Kidney (tissue), 14 donors: Measurements from ENCODE around the gene ATP6V0E1. TPM values are rescaled to one million over a fixed set of nuclear protein-coding genes. Genes with fewer than 3 reads are reported as not detected.
A peak's percentile ranks its signal among the peaks of the same experiment; 100 is the strongest.

Source experiments
- DNase-seq, 5 donors: peaks; one replicate each; pipeline ENCODE4 v3.0.0-alpha.2; 2013 to 2020
- FAIRE-seq: peaks from 2 replicates; lab custom pipeline; 2012; peaks lifted over from hg19 to GRCh38; lab: Jason Lieb, UNC
- H3K27ac ChIP-seq, 2 donors: one replicate each; pipeline ENCODE4 v1.7.0; 2013; ENCODE audit warnings: low read depth in 2 of 2, low read length in 2 of 2, inconsistent platforms in 1 of 2
- H3K27me3 ChIP-seq: one replicate; pipeline ENCODE4 v1.7.1; 2013; ENCODE audit warnings: low read length, inconsistent platforms; ENCODE audit not compliant: control insufficient read depth, insufficient read depth
- H3K36me3 ChIP-seq, 3 donors: one replicate each; pipeline versions ENCODE4 v1.7.0 to v1.7.1; 2013; ENCODE audit warnings: low read length in 3 of 3, control low read depth in 1 of 3, inconsistent platforms in 1 of 3; ENCODE audit not compliant: insufficient read depth in 3 of 3, control insufficient read depth in 2 of 3
- H3K4me1 ChIP-seq, 3 donors: one replicate each; pipeline versions ENCODE4 v1.7.0 to v1.7.1; 2013; ENCODE audit warnings: low read length in 3 of 3, inconsistent platforms in 1 of 3, low read depth in 1 of 3; ENCODE audit not compliant: control insufficient read depth in 2 of 3, insufficient read depth in 2 of 3
- H3K4me3 ChIP-seq, 3 donors: one replicate each; pipeline versions ENCODE4 v1.7.0 to v1.8.1; 2013; ENCODE audit warnings: low read length in 3 of 3, control low read depth in 1 of 3, inconsistent platforms in 1 of 3
- H3K9ac ChIP-seq, 3 donors: one replicate each; pipeline versions ENCODE4 v1.7.0 to v1.7.1; 2013; ENCODE audit warnings: low read length in 3 of 3, control low read depth in 1 of 3, inconsistent platforms in 1 of 3
- H3K9me3 ChIP-seq, 3 donors: one replicate each; pipeline versions ENCODE4 v1.7.0 to v1.7.1; 2013; ENCODE audit warnings: low read length in 3 of 3, control low read depth in 1 of 3, inconsistent platforms in 1 of 3; ENCODE audit not compliant: control insufficient read depth in 2 of 3, insufficient read depth in 1 of 3
- intact Hi-C: fragments of 100-400 bp; cut with DNase I; formaldehyde crosslinking; loops from one replicate; pipeline ENCODE4 v1.11.1; 2022
- polyA plus RNA-seq: library from polyadenylated mRNA; stranded (reverse); fragments of 350-450 nt; fragmentation: Illumina TruSeq; extraction: RNeasy Lipid Tissue Mini Kit (QIAGEN cat#74804); gene quantifications from one replicate; pipeline ENCODE4 v1.2.3, GENCODE V29; 2014; ENCODE audit warnings: low read depth, low replicate concordance; ENCODE audit not compliant: insufficient read depth
- total RNA-seq: library from RNA; stranded (reverse); fragmentation: NEBNext Ultra II Directional; extraction: Animal tissue kit (Norgen Biotek cat#: 25700); gene quantifications from one replicate; pipeline ENCODE4 v1.2.1, GENCODE V29; 2021
- TF ChIP-seq, protein P1 (sequence below): IDR thresholded peaks from 3 replicates; pipeline ENCODE4 v1.5.1; 2012; ENCODE audit warnings: mild to moderate bottlenecking, moderate library complexity, borderline replicate concordance; ENCODE audit not compliant: insufficient read depth; ENCODE audit errors: extremely low read depth
- donor health status: control.
- donor health status: control.
- donor health status: control.
- donor health status: control.
- donor health status: control.
- donor health status: DM: yes; HTN: yes; CAD: no.
- donor health status: Normal renal cell carcinoma (clear cell type).

ATP6V0E1 gene
- total and polyA plus RNA-seq, 2 donors from 2014 or later: 352 to 804 TPM

DNA sequence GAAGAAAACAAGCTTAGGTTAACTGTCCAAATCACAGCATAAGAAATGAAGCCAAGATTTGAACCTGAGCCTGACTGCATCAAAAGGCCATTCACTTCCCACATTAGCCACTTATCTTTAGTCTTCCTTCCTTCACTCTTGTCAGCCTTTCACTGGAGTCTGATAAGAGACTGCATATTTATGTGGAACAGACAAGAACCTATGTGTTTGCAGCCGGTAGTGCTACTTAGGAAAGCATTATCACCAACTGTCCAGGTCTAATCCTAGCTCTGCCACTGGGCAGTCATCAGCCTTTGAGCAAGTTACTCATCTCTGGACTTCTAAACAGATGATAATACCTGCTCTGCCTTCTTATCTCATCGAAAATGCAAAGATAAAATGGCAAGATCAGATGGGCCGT, 12.1 kb upstream of the ATP6V0E1 start:
- Histone ChIP-seq H3K9ac (no peak overlapping the region), H3K9me3 (no peaks in the 10 kb centered on the region), H3K27ac (no peak overlapping the region), H3K27me3 (no peaks in the 10 kb centered on the region), H3K4me1 (peaks cover 0 to 7% (median 3%) of the 10 kb centered on the region in 3 donors), H3K4me3 (no peak overlapping the region), H3K36me3 (peaks cover 2 to 9% (median 3%) of the 10 kb centered on the region in 3 donors)
- TF ChIP-seq, protein P1, sequence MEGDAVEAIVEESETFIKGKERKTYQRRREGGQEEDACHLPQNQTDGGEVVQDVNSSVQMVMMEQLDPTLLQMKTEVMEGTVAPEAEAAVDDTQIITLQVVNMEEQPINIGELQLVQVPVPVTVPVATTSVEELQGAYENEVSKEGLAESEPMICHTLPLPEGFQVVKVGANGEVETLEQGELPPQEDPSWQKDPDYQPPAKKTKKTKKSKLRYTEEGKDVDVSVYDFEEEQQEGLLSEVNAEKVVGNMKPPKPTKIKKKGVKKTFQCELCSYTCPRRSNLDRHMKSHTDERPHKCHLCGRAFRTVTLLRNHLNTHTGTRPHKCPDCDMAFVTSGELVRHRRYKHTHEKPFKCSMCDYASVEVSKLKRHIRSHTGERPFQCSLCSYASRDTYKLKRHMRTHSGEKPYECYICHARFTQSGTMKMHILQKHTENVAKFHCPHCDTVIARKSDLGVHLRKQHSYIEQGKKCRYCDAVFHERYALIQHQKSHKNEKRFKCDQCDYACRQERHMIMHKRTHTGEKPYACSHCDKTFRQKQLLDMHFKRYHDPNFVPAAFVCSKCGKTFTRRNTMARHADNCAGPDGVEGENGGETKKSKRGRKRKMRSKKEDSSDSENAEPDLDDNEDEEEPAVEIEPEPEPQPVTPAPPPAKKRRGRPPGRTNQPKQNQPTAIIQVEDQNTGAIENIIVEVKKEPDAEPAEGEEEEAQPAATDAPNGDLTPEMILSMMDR: no peak
- intact Hi-C loops: no loop called here
- FAIRE-seq: no peak
- DNase-seq: no peak

DNA sequence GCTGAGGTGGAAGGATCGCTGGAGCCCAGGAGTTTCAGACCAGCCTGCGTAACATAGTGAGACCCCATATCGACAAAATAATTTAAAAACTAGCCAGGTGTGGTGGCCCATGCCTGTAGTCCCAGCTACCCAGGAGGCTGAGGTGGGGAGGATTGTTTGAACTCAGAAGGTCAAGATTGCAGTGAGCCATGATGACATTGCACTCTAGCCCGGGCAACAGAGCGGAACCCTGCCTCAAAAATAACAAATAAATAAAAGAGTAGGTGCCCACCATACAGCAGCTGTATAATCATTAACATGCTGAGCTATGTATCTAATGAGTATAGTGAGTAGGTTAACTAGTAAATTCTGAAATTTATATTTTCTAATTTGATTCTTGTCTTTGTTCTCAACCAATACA, 11.0 kb upstream of the ATP6V0E1 start:
- peak in 4 of 5 donors; percentile 45 to 67 (median 56) for DNase-seq
- H3K4me3 ChIP-seq: no peak overlapping the region
- no peaks in the 10 kb centered on the region for H3K9me3 ChIP-seq
- TF ChIP-seq, protein P1: no peak
- no peak for FAIRE-seq
- H3K27ac ChIP-seq: no peak overlapping the region
- peaks cover 2 to 9% (median 3%) of the 10 kb centered on the region in 3 donors for H3K36me3 ChIP-seq
- H3K27me3 ChIP-seq: no peaks in the 10 kb centered on the region
- intact Hi-C loops: no loop called here
- no peak overlapping the region for H3K9ac ChIP-seq
- peaks cover 0 to 7% (median 3%) of the 10 kb centered on the region in 3 donors for H3K4me1 ChIP-seq

DNA sequence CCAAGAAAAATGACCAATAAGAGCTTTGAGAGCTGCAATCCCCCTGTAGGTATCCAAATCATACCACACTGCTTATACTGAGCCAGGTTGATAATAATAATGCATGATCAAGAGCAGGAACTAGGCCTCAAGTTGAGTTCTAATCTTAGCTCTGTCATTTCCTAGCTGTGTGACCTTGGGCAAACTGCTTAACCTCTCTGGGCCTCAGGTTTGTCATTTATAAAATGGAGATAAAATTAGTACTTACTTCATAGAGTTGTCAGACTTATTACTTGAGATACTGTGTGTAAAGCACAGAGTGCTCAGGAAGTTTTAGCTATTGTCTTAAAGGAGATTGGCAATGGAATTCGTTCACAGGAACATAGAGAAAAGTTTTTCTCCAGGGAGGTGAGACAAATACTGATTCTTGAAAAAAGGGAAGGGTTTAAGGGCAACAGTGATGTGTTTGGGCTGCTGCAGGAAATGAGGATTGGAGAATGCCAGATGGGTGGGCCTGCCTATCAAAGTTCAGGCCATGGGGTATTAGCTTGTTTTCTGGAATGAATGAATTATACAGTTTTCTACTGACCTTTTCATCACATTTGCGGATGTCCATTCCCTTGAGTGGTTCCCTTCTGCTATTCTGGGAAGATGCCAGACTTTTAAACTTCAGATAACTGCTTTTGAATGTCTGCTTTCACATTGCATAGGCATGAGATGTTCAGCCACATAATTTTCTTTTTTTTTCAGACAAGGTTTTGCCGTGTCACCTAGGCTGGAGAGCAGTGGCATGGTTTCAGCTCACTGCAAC, 10.2 kb upstream of the ATP6V0E1 start:
- H3K4me1 ChIP-seq: peaks cover 0 to 7% (median 3%) of the 10 kb centered on the region in 3 donors
- DNase-seq (peak in 3 of 5 donors; percentile 16 to 65 (median 44)), FAIRE-seq (no peak)
- H3K9me3 ChIP-seq: no peaks in the 10 kb centered on the region
- H3K27me3 ChIP-seq: no peaks in the 10 kb centered on the region
- intact Hi-C loops: no loop called here
- no peak overlapping the region for H3K27ac ChIP-seq
- H3K36me3 ChIP-seq: peaks cover under 1 to 8% (median 2%) of the 10 kb centered on the region in 3 donors
- no peak overlapping the region for H3K4me3 ChIP-seq
- TF ChIP-seq, protein P1: no peak
- peak overlapping the region in 1 of 3 donors; percentile 2 for H3K9ac ChIP-seq
